ENCODE data around the gene SFXN3.

The SFXN3 gene

DNA sequence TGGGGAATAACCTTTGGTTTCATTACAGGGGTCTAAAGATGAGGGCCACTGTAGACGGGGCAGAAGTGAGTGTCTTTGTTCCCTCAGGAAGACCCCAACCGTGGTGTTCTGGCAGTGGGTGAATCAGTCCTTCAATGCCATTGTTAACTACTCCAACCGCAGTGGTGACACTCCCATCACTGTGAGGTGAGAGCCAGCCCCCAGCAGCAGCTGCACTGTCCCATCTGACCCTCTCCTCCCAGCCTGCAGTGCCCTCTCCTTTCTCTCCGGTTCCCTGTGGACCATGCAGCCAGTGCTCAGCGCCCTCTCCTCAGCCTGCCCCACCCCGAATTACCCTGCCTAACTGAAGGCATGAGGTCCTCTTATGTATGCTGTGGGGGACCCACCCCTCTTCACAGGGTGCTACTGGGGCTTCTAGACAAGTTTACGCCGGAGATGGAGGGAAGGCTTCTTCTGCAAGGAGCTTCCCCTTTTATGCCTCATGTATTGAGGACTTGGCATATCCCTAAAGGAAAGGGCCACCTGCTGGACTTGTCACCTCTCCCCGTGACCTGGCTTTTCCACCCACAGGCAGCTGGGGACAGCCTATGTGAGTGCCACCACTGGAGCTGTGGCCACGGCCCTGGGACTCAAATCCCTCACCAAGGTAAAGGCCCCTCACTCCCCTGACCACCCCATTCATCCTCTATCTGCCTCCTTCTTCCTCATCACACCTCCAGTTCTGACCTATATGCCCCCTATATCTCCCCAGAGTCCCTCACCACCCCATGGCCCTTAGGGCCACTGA lies 5.1 kb downstream of the SFXN3 start:
- no peak overlapping the region for H3K4me3 ChIP-seq (ENCODE audit: low read depth, low read length)
- in situ Hi-C loops (cut with HindIII; ENCODE audit: low sequenced_read_pairs): no loop called here
- TF ChIP-seq CTCF (IDR thresholded peaks at IDR 0.05; ENCODE audit: low read depth, low read length, missing control alignments): no peak
- no peak for DNase-seq (ENCODE audit: low read depth)

GRCh38 chr10:101036726-101037125 lies 5.7 kb downstream of the SFXN3 start:
- in situ Hi-C loops (cut with HindIII; ENCODE audit: low sequenced_read_pairs): no loop called here
- no peak for DNase-seq (ENCODE audit: low read depth)
- TF ChIP-seq CTCF (IDR thresholded peaks at IDR 0.05; ENCODE audit: low read depth, low read length, missing control alignments): no peak
- H3K4me3 ChIP-seq (ENCODE audit: low read depth, low read length): no peak overlapping the region

GRCh38 chr10:101038484-101038883 lies 7.5 kb downstream of the SFXN3 start:
- no peak for DNase-seq (ENCODE audit: low read depth)
- TF ChIP-seq CTCF (IDR thresholded peaks at IDR 0.05; ENCODE audit: low read depth, low read length, missing control alignments): no peak
- in situ Hi-C loops (cut with HindIII; ENCODE audit: low sequenced_read_pairs): no loop called here
- H3K4me3 ChIP-seq (ENCODE audit: low read depth, low read length): no peak overlapping the region

DNA sequence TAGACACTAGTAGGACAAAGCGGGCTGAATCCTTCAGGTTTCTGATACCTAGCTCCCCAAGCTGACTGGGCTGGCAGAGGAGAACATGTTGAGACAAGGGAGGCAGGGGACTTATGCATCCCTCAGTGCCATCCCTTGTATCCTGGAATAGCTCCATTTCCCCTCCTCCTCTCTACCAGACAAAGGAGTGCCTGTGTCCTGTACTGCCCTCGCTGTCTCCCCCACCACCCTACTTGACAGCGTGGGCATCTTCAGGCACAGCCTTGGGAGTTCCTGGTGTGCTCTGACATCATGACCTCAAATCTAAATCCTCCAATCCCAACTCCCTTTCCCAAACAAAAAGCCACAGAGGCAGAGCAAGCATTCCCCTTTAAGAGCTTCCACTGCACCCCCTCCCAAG lies 9.0 kb downstream of the SFXN3 start:
- no peak for DNase-seq (ENCODE audit: low read depth)
- in situ Hi-C loops (cut with HindIII; ENCODE audit: low sequenced_read_pairs): no loop called here
- H3K4me3 ChIP-seq (ENCODE audit: low read depth, low read length): no peak overlapping the region
- TF ChIP-seq CTCF (IDR thresholded peaks at IDR 0.05; ENCODE audit: low read depth, low read length, missing control alignments): no peak

DNA sequence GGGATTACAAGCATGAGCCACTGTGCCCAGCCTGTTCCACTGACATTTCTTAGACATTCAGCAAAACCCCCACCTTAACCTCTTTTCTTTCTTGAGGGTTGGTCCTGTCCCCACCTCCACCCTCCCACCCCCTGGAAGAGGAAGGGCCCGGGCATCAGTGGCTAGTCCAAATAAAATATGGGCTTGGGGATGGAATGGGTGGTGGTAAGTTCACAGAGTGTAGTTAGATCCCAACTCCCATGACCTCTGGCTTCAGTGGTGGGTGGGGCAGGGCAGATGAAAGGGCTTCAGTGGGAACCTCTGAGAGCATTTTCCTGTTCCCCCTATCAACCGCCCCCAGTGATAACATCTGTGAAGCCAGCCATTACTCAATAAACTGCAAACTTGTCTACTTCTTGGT lies 9.8 kb downstream of the SFXN3 start:
- no peak for TF ChIP-seq CTCF (IDR thresholded peaks at IDR 0.05; ENCODE audit: low read depth, low read length, missing control alignments)
- in situ Hi-C loops (cut with HindIII; ENCODE audit: low sequenced_read_pairs): no loop called here
- no peak for DNase-seq (ENCODE audit: low read depth)
- H3K4me3 ChIP-seq (ENCODE audit: low read depth, low read length): no peak overlapping the region

- DNase-seq (ENCODE audit: low read depth): peak; percentile 85
- H3K4me3 ChIP-seq (ENCODE audit: low read depth, low read length): no peak overlapping the region
- peak; percentile 94 for TF ChIP-seq CTCF (IDR thresholded peaks at IDR 0.05; ENCODE audit: low read depth, low read length, missing control alignments)
- in situ Hi-C loops (cut with HindIII; ENCODE audit: low sequenced_read_pairs): no loop called here
Measured at GRCh38 chr10:101041252-101041761, 10.3 kb downstream of the SFXN3 start.

All from astrocyte of the cerebellum (primary cell).